GM18870 (cell line): ENCODE data around the gene SLC6A3.

Experiments used
- ATAC-seq: cut with Tn5 transposase; IDR thresholded peaks from one replicate; pipeline ENCODE4 v1.9.1; 2021; ENCODE audit warnings: moderate library complexity; ENCODE audit not compliant: unreplicated experiment

The SLC6A3 gene

DNA sequence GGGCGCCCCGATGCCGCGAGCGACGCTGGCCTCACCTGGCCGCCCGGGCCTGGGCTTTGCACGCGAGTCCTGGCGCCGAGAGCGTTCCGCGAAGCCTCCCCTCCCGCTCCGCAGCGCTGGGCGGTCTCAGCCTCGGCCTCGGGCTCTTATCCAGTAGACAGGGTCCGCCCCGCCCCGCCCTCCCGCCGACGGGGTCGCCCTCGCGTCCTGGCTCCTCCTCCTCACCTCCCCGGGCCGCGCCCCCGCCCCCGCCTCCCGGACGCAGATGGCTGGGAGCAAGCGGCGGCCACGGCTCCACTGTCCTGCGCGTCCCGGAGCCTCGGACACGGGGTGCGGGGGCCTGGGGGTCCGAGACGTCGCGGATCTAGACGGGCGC is at the start of gene SLC6A3:
Gene SLC6A3 (minus strand): TSS at position 128 of the 376 bp plus-strand sequence. CDS start 2,243 bp downstream, outside the sequence.
- no peak for ATAC-seq

DNA sequence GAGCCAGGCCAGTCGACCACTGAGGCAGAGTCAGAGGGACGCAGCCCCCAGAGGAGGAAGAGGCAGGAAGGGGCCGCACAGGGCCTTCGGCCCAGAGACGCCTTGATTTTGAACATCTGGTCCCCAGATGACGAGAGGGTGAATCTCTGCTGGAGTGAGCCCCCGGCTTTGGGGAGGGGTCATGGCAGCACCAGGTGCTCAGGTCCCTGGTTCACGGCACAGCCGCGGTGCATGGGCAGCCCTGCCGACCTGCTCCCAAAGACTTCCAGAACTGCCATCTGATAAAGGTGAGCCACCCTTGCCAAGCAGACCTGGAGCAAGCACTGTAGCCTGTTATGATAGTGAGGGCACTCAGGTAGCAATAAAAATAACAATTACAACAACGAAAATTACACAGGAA is 48.7 kb upstream of the SLC6A3 start:
- no peak for ATAC-seq

DNA sequence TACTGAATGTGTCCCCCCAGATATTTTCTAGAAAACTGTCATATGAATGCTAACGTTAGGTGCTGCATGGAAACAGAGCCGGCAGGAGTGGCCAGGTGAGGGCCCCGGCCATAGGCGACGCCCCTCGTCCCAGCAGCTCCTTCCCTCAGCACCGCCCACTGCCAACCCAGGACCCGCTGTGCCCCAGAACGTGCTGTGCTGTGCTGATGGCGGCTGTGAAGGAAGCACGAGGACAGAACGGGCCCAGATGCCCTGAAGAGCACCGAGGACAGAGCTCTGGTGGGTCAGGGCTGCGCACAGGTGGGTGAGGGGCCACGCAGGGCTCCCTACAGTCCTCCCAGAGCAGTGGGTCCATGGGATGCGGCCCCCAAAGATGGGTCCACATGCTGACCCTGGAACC is 48.2 kb upstream of the SLC6A3 start:
- no peak for ATAC-seq

DNA sequence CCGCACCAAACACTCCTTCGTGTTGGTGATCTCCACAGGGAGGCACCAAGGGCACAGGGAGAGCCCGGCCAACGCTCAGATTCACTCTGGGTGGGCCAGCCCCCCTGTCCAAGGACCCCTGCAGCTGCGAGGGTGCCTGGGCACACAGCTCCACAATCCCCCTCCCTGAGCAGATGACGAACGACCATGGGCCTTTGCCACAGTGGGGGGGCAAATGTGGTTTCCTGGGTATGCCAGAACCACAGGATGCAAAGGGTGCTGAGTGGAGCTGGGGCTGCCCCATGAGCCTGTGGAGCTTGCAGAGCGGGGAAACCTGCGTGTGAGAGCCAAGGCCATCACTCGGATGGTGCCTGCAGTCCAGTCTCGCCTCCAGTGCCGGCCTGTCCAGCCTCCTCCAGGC is 47.5 kb upstream of the SLC6A3 start:
- no peak for ATAC-seq

DNA sequence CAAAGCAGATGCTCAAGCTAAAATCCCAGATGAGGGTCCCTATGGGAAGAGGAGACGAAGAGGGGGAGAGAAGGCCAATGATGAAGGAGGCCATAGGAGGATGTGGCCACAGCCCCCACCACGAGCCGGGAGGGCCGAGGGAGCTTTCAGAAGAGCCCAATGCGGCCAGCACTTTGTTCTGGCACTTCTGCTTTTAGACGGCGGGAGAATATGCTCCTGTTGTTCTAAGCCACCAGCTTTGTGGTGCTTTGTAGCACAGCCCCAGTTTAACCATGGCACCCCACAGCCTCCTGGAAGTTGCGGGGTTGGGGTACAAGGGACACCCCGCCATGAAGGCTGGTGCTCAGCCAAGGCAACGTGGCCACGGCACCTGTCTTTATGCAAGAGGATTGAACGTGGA is 45.1 kb upstream of the SLC6A3 start:
- no peak for ATAC-seq

DNA sequence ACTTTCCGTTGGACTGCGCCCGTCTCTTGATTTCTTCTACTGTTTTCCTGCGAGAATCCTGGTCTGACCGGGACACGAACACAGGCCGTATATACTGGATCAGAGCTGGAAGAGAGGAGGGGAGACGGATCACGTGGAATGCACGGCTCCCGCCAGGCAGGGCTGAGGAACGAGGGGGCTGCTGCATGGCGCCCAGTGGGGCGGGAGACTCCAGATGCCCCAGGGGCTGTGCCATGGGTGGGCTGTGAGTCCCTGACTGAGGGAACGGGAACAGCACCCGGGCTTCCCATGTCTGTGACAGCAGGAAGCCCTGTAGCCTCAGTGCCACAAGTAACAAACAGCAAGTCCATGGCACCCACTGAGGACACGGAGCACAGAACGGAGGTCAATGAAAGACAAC is 44.5 kb upstream of the SLC6A3 start:
- no peak for ATAC-seq

DNA sequence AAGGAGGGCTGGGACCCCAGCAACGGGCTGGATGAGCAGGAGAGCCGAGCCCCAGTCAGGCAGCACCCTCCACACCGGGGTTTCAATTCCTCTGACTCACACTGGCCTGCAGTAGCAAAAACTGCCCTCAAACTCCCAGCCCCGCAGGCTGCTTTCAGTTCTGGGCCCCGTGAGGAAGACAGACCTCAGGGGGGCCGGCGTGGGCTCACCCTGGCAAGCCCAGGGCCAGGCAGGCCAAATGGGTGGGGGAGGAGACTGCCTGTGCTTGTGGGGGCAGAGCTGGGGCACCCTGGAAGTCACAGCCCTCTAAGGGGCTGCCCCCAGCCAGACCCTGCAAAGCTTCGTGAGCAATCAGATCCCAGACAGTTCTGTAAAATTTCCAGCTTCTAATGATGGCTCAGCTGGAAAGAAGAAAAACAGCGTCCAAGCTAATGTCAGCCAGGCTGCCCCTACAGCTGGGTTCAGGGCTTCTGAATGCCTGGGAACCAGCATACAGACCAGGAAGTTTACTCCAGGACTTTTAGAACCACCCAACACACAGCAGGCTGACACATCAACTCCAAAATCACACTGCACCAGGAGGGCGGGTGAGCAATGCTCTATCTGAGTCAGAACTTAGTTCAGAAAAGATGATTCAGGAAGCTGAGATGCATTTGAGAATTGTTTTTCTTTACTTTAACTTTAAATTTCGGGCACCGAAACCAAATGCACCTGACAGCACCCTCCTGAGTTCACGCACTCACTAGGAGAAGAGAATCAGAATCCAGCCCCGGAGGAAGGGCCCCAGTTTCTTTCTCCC is 43.8 kb upstream of the SLC6A3 start:
- ATAC-seq, result peak; percentile 44

DNA sequence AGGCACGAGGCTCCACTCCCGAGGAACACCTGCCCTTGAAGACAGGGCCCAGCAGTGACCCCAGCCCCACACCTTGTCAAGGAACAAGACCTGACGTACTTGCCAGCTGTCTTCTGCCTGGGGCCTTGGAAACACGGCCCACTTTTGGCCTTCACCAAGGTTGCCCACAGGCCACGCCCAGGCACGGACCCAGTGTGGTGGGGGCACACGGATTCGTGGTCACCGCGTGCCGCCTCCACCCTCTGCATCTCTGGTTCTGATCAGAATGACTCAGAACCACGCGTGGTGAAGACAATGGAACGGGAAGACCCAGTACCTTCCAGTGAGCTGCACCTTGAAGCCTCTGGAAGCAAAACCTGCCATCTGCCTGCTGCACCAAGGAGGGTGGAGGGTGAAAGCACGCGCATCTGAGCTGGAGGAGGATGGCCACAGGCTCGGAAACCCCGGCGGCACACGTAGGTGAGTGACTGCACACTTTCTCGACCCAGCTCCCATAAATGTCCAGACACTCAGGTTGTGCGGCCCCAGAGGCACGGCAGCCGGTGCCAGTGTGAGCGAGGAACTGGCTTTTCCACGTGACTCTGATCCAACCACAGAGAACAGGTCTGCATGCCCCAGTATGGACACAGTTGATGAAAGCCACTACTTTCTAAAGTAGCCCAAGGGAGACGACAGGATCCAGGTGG is 42.0 kb upstream of the SLC6A3 start:
- ATAC-seq, result no peak

DNA sequence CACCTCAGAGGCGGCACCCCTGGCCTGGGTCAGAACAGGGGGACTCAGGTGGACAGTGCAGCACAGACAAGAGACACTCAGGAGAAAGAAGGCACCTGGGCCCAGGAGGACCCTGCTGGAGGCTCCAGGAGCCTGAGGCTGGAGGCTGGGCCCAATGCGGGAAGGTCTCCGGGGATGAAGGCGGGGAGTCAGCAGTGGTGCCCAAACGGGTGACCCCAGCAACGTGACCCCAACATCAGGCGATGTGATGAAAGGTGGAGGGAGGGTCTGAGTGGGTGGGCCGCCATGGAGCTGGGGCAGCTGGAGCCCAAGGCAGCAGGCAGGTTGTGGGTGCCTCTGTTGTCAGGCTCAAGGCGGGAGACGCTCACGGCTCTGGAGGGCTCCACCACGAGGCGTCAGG is 41.0 kb upstream of the SLC6A3 start:
- ATAC-seq, result no peak

DNA sequence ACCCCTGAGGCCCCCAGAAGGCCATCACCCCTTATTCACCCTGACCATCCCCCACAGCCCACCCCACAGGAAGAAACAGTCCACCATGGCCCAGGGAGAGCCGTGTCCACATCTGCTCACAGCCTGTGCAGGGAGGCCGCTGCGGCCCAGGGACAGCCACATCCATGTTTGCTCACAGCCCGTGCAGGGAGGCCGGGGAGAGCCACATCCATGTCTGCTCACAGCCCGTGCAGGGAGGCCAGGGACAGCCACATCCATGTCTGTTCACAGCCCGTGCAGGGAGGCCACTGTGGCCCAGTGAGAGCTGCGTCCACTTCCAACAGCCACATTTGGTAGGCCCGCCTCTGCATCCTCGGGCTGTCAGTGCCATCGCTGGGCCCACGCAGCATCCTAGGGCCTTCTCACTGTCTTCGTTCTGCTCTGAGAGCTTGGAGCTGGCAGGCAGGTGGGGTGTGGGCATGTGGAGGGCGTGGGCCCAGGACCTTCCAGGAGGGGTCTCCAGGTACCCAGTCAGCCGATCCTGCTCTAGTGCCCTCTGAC is 40.4 kb upstream of the SLC6A3 start:
- no peak for ATAC-seq

DNA sequence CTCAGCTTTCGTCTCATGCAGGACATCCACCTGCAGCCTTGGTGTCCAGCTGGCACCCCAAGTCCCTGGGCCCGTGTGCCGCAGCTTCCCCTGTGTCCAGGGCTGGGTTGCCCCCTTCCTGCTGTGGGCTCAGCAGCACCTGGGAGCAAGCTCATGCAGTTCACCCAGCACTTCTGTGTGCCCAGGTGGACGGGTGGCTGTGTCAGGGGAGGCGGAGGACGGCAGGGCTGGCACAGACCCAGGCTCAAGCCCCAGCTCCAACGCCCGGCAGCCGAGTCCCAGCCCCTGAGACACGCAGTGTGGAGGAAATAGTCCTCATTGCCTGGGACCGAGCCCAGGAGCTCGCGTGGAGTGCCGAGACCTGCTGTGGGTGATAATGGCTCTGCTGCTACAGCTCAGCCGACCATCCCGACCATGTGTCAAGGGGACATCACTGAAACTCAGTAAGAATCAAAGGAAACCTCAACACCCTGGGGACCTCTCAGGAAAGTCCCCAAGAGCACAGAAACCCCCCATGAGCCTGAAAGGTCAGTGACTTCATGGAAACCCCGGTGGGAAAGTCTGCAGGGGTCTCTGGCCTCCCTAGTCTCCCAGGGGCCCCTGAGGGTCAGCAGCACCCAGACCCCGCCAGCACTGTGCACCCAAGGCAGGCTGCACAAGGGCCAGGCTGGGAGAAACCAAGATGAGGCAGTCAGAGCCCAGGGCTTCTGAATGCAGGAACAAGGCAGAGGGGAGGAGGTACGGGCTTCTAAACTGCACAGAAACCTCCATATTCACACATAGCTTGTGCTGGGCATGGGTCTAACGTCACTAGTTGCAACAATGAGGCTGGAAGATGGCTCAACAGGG is 39.7 kb upstream of the SLC6A3 start:
- ATAC-seq, result peak; percentile 56

DNA sequence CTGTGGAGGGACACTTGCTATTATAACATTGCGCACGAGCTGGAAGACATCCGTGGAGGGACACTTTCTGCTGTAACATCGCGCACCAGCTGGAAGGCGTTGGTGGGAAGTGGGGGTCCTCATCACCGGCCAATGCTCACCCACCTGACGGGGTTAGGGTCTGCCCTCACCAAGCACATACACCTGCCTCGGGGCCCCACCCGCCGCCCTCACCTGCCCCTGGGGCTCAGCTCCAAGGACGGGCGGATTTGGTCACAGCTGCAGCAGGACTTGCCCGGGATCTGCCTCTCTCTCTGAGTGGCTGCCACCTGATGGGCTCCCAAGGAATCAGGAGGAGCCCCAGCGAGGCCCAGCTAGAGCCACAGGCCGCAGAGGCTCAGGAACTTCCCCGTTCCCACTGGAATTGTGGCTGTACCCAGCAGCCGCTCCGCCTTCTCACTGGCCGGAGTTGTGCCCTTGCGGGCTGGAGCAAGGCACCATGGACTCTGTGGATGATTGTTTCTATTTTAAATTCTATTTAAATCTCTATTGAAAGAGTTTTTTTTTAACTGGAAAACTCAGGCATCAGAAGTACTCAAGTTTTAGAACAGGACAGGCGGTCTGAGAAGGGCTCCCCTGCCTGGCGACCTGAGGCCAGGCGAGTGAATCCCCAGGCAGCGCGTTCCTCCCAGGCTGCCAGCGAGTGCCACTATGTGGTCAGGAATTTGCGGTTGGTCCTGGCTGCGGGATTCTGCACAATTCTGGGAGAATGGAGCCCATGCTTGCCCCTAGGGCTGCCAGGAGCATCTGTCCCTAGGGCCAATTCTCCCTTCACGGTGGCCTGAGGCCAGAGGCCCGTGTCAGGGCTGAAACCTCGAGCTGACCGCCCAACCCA is 38.9 kb upstream of the SLC6A3 start:
- ATAC-seq, result no peak

DNA sequence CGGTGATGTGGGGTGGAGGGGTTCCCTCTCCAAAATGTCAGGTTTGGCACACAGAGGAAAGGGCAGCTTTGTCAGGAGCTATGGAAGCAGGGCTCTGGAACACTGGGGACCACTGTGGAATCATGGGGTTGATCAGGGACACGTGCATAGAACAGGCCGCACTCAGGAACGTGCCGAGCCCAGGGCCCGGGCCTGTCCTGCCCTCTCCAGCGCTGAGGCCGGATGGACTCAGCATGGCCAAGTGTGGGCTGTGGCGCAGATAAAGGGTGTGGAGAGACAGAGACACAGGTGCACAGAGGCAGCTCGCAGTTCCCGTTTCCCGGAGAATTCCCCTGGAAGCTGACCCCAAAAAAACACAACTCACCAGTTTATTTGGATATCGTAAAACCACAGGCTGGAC is 37.8 kb upstream of the SLC6A3 start:
- ATAC-seq, result no peak

DNA sequence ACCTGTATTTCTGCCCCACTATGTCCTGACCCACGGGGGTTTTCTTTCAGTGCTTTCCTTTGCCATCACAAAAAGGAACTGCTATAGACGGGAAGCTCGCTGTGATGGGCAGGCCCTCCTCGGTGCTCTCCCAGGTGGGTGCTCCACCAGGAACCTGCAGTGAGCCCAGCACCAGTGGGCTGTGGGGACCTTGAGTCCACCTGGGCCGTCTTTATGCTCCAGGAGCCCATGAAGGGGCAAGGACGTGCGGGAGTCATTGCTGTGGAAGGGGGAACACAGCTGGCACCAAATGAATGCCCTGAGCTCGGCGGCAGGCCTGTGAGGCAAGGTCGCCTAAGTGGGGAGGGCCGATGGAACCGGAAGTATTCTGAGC is 36.7 kb upstream of the SLC6A3 start:
- no peak for ATAC-seq

DNA sequence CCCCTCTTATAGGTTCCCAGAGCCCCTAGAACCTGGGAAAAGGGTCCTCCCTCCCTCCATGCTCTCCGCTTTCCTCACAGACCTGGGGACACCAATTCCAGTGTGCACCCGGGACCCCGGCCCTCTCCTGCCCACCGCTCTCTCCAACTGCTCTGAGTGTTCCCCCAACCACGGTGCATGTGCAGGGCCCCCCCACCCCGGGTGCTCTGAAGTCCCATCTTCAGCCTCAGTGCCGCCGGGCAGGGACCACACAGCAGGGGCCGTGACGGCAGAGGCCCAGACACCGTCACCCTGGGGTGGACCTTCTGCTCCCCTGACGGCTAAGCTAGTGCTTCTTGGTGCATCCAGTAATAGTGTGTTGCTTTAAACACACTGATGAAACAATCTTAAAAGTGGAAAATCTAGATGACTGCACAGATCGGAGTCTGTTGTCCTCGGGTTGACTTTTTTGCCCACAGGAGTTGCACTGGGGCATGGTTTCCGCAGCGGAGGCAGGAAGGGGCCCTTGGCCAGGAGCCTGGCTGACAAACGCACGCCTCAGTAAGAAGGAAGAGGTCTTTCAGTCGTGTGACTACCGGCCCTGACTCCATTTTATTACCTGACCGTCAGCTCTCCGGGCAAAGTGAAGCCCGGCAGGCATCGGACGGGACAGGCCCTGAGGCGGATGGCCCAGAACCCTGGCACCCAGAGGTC is 36.2 kb upstream of the SLC6A3 start:
- no peak for ATAC-seq

DNA sequence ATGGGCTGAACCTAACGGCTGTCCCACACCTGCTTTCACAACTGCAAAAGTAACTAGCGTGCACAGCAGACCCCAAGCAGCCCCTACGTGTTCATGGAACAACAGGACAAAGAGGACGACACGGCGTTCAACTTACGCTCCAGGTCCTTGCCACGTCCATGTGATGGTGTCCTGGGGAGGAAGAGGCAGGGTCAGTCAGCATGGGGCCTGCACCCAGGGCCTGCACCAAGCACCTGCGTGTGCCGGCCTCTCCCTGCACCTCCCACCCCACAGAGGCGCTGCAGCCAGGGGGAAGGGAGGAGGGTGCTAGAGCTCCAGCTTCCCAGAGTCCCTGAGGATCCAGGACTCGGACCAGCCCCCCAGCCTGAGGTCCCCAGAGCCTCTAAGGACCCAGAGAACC is 35.6 kb upstream of the SLC6A3 start:
- ATAC-seq, result no peak

DNA sequence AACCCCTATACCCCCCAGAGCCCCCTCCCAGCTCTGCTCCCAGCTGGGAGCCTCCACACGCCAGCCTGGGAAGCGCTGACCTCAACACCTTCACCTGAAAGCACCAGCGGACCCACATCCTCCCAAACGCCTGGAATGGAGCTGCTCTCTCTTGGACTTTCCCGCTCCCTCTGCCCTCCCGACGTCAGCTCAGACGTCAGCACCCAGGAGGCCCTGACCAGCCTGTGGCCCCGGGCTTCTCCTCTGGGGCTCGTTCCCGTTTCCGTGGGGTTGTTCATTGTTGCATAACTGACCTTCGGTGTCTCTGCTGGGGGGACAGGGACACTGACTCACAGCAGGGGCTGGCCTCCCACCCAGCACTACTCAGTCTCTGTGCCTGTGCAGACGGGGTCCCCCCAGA is 35.0 kb upstream of the SLC6A3 start:
- no peak for ATAC-seq

DNA sequence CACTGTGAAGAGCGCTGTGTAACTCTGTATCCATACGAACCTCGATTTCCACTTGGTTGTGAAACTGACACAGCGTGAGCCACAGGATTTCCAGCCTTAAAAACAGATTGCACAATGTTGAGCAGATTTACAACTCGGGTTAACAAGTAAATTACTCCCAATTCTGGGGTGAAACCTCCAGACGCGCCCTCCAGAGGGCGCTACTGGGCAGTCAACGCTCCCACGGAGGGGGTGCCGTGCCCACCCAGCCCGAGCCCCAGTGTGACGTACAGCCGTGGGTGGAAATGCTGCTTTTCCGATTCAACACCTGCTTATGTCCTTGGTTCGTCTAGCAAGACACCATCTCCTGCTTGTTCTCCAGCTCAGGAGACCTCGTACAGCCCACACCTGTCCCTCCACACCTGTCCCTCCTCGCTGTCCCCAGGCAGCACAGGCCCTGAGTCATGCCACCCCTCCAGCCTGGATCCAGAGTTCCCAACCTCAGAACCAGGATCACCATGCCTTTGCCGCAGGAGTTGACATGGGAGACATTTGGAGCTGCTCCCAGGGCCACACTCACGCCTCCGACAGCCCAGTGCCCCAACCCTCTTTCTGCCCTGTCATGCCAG is 34.4 kb upstream of the SLC6A3 start:
- no peak for ATAC-seq

DNA sequence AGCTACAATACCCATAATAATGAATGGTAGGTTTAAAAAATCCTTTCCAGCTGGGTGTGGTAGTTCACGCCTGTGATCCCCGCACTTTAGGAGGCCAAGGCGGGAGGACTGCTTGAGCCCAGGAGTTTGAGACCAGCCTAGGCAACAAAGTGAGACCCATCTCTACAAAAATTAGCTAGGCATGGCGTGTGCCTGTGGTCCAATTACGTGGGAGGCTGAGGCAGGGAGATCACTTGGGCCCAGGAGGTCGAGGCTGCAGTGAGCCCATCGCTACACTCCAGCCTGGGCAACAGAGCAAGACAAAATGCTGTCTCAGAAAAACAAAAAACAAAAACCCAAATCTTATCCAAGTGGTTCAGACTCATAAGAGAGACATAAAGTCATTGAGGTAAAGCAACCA is 33.8 kb upstream of the SLC6A3 start:
- ATAC-seq, result no peak
